ENCODE measurements around the gene CDH26. TPM values are rescaled to one million over a fixed set of nuclear protein-coding genes. Genes with fewer than 3 reads are reported as not detected.

The CDH26 gene
- total RNA-seq, 1 experiment from 2014 or later, result 1.0 TPM

GRCh38 chr20:59939052-59939878 lies 19.0 kb upstream of the CDH26 start:
- H3K9me3 Mint-ChIP-seq, result peaks cover 7% of the 10 kb centered on the region
- no peak overlapping the region for H3K27ac Mint-ChIP-seq
- peaks cover 10% of the 10 kb centered on the region for H3K36me3 Mint-ChIP-seq
- ChIA-PET CTCF (interaction anchor here (1.0 to 2.1 kb wide), 5 partner anchors 16 to 156 kb away, joined by 3 to 13 read pairs (median 4); no protein-coding TSS in a partner anchor), POLR2A (interaction anchor here (1.1 kb wide), 1 partner anchor 55 kb away, joined by 5 read pairs; no protein-coding TSS in a partner anchor)
- H3K27me3 Mint-ChIP-seq (ENCODE audit: low read depth), result peaks cover 47% of the 10 kb centered on the region
- H3K4me3 Mint-ChIP-seq, result peak overlapping the region; percentile 77
- ATAC-seq (peak; percentile 13), DNase-seq (ENCODE audit: low spot score) (peak; percentile 43)
- peaks cover 7% of the 10 kb centered on the region for H3K4me1 Mint-ChIP-seq
- TF ChIP-seq E2F1 (CRISPR knock-in tag; IDR thresholded peaks at IDR 0.05) (peak; percentile 89), ZNF317 (CRISPR knock-in tag; IDR thresholded peaks at IDR 0.05; ENCODE audit: borderline replicate concordance, low read depth) (0 out of 2 replicates have a peak, but pooled peaks have one; percentile 43), SMAD4 (CRISPR knock-in tag; IDR thresholded peaks at IDR 0.05) (peak; percentile 74), CREB1 (CRISPR knock-in tag; IDR thresholded peaks at IDR 0.05) (no peak), NFATC4 (CRISPR knock-in tag; IDR thresholded peaks at IDR 0.05) (no peak), ESRRA (CRISPR knock-in tag; IDR thresholded peaks at IDR 0.05; ENCODE audit: borderline replicate concordance) (peak; percentile 93), EMX1 (CRISPR knock-in tag; IDR thresholded peaks at IDR 0.05) (no peak), USF2 (CRISPR knock-in tag; IDR thresholded peaks at IDR 0.05) (peak; percentile 27; the same call in 1 of the 2 replicates), SMAD3 (CRISPR knock-in tag; IDR thresholded peaks at IDR 0.05; ENCODE audit: borderline replicate concordance) (peak; percentile 92; the same call in 1 of the 2 replicates), ZNF396 (CRISPR knock-in tag; IDR thresholded peaks at IDR 0.05; ENCODE audit: borderline replicate concordance) (no peak), ATF1 (CRISPR knock-in tag; IDR thresholded peaks at IDR 0.05) (0 out of 2 replicates have a peak, but pooled peaks have one; percentile 45), FOXP4 (CRISPR knock-in tag; IDR thresholded peaks at IDR 0.05) (peak; percentile 98), FOXJ3 (CRISPR knock-in tag; IDR thresholded peaks at IDR 0.05; ENCODE audit: borderline replicate concordance) (no peak), PRRX2 (CRISPR knock-in tag; IDR thresholded peaks at IDR 0.05) (no peak), CTCF (IDR thresholded peaks at IDR 0.05) (no peak), GTF2I (CRISPR knock-in tag; conservative IDR thresholded peaks at IDR 0.05) (no peak), ZNF512 (CRISPR knock-in tag; IDR thresholded peaks at IDR 0.05; ENCODE audit: borderline replicate concordance) (no peak), ATF2 (CRISPR knock-in tag; IDR thresholded peaks at IDR 0.05; ENCODE audit: borderline replicate concordance, low read depth) (peak; percentile 58; the same call in 1 of the 2 replicates), NR3C1 (CRISPR knock-in tag; conservative IDR thresholded peaks at IDR 0.05; ENCODE audit: low read depth) (no peak), SP1 (CRISPR knock-in tag; conservative IDR thresholded peaks at IDR 0.05) (no peak), ARID4B (CRISPR knock-in tag; IDR thresholded peaks at IDR 0.05; ENCODE audit: borderline replicate concordance) (peak; percentile 77; the same call in 1 of the 2 replicates)

Measured in WTC11 (cell line).